NCI-H1092 treated with DMSO at 0.1 percent for 48 hours (cell line): ENCODE data around the gene GALNT1.

ENCODE experiments used
- DNase-seq: peaks from one replicate; lab custom pipeline; 2025; lab: John Stamatoyannopoulos, UW

GALNT1 gene

GRCh38 chr18:35721431-35722081 is 140.0 kb downstream of the GALNT1 start:
- no peak for DNase-seq

- no peak for DNase-seq
These were observed 147.1 kb downstream of the GALNT1 start for GRCh38 chr18:35728676-35729075.

GRCh38 chr18:35729991-35730668 is 148.6 kb downstream of the GALNT1 start:
- no peak for DNase-seq

- DNase-seq = no peak
These were observed 149.3 kb downstream of the GALNT1 start for GRCh38 chr18:35730691-35731370.

GRCh38 chr18:35731701-35732100 is 150.2 kb downstream of the GALNT1 start:
- DNase-seq = no peak

- no peak for DNase-seq
These were observed 150.6 kb downstream of the GALNT1 start for GRCh38 chr18:35732162-35732561.

GRCh38 chr18:35732636-35733035 is 151.1 kb downstream of the GALNT1 start:
- no peak for DNase-seq

GRCh38 chr18:35733408-35733807 is 151.9 kb downstream of the GALNT1 start:
- no peak for DNase-seq

- no peak for DNase-seq
These were observed 155.2 kb downstream of the GALNT1 start for GRCh38 chr18:35736696-35737095.

- no peak for DNase-seq
These were observed 158.2 kb downstream of the GALNT1 start for GRCh38 chr18:35739778-35740177.

GRCh38 chr18:35740656-35741055 is 159.1 kb downstream of the GALNT1 start:
- no peak for DNase-seq

GRCh38 chr18:35743916-35744315 is 162.4 kb downstream of the GALNT1 start:
- DNase-seq = no peak

- no peak for DNase-seq
These were observed 164.3 kb downstream of the GALNT1 start for GRCh38 chr18:35745814-35746213.

- no peak for DNase-seq
These were observed 165.3 kb downstream of the GALNT1 start for GRCh38 chr18:35746826-35747339.

- DNase-seq = no peak
These were observed 166.4 kb downstream of the GALNT1 start for GRCh38 chr18:35747894-35748472.

GRCh38 chr18:35749701-35750100 is 168.2 kb downstream of the GALNT1 start:
- DNase-seq = no peak

- no peak for DNase-seq
These were observed 169.4 kb downstream of the GALNT1 start for GRCh38 chr18:35750929-35751328.

- no peak for DNase-seq
These were observed 171.9 kb downstream of the GALNT1 start for GRCh38 chr18:35753306-35753910.

- DNase-seq = no peak
These were observed 172.9 kb downstream of the GALNT1 start for GRCh38 chr18:35754464-35754863.

- no peak for DNase-seq
These were observed 173.8 kb downstream of the GALNT1 start for GRCh38 chr18:35755369-35755768.

GRCh38 chr18:35756506-35757117 is 175.1 kb downstream of the GALNT1 start:
- DNase-seq = peak; percentile 83
